A673 (cell line): ENCODE data around the gene BANK1. TPM values are rescaled to one million over a fixed set of nuclear protein-coding genes. Genes with fewer than 3 reads are reported as not detected.

Source experiments
- BruUV-seq: library from RNA; stranded (reverse); fragments of 400-500 nt; replicated peaks from 2 replicates; lab custom pipeline; 2021; lab: Mats Ljungman, UMichigan
- CTCF ChIA-PET: fragments of 300-600 bp; sonication (Branson Sonifier 250); formaldehyde crosslinking; loops from one replicate; lab custom pipeline; 2022; ENCODE audit warnings: antibody characterized with exemption; lab: Charles Lee
- POLR2A ChIA-PET: fragments of 300-600 bp; sonication (Branson Sonifier 250); formaldehyde crosslinking; loops from one replicate; lab custom pipeline; 2022; ENCODE audit warnings: antibody characterized with exemption; ENCODE audit not compliant: low non-redundant PET; lab: Charles Lee
- DNase-seq: peaks from one replicate; pipeline ENCODE4 v3.0.0-alpha.2; 2015; ENCODE audit warnings: low spot score
- H3K27ac ChIP-seq: fragments of 200-600 bp; sonication (generic); 2 replicates; pipeline ENCODE4 v1.5.1; 2016; ENCODE audit warnings: mixed run types, low read depth, mild to moderate bottlenecking, mixed read lengths, antibody characterized with exemption, low read length; ENCODE audit not compliant: poor library complexity, severe bottlenecking
- H3K27me3 ChIP-seq: fragments of 200-600 bp; sonication (generic); replicated peaks from 2 replicates; pipeline ENCODE4 v1.6.1; 2017; ENCODE audit warnings: mixed run types, low read depth, mild to moderate bottlenecking, mixed read lengths, antibody characterized with exemption, low read length; ENCODE audit not compliant: insufficient read depth, poor library complexity
- H3K36me3 ChIP-seq: fragments of 200-600 bp; sonication (generic); 2 replicates; pipeline ENCODE4 v1.6.1; 2016; ENCODE audit warnings: mixed run types, mild to moderate bottlenecking, mixed read lengths, antibody characterized with exemption, low read length; ENCODE audit not compliant: insufficient read depth, poor library complexity, severe bottlenecking
- H3K4me1 ChIP-seq: fragments of 200-600 bp; sonication (generic); 2 replicates; pipeline ENCODE4 v1.6.1; 2017; ENCODE audit warnings: mixed run types, mild to moderate bottlenecking, mixed read lengths, antibody characterized with exemption, low read length; ENCODE audit not compliant: insufficient read depth, poor library complexity, severe bottlenecking
- H3K4me3 ChIP-seq: fragments of 200-600 bp; sonication (generic); 2 replicates; pipeline ENCODE4 v1.5.1; 2016; ENCODE audit warnings: low read depth, mixed run types, mild to moderate bottlenecking, mixed read lengths, low read length; ENCODE audit not compliant: poor library complexity, severe bottlenecking
- H3K9me3 ChIP-seq: fragments of 200-600 bp; sonication (generic); 2 replicates; pipeline ENCODE4 v1.6.1; 2016; ENCODE audit warnings: mixed run types, low read depth, mild to moderate bottlenecking, mixed read lengths, antibody characterized with exemption, low read length; ENCODE audit not compliant: poor library complexity, severe bottlenecking
- EZH2 ChIP-seq: fragments of 200-600 bp; sonication (generic); IDR thresholded peaks from 2 replicates; pipeline ENCODE4 v1.6.1; 2017; ENCODE audit warnings: borderline replicate concordance, low read depth, mild to moderate bottlenecking, mixed read lengths, antibody characterized with exemption, low read length; ENCODE audit not compliant: poor library complexity, severe bottlenecking
- intact Hi-C: fragments of 100-400 bp; cut with micrococcal nuclease; formaldehyde crosslinking; loops from one replicate; pipeline ENCODE4 v1.10.0; 2022; ENCODE audit not compliant: unreplicated experiment
- total RNA-seq: library from RNA; stranded (reverse); gene quantifications from 2 replicates; pipeline ENCODE4 v1.2.3, GENCODE V29; 2021
- TF ChIP-seq, protein P1 (sequence below): fragments of 300-800, 200-600 bp; sonication (generic); conservative IDR thresholded peaks from 2 replicates; pipeline ENCODE4 v1.5.1; 2017; ENCODE audit warnings: low read depth, mild to moderate bottlenecking, antibody characterized with exemption, low read length, moderate library complexity, mixed read lengths

BANK1 gene
- total RNA-seq, 1 experiment from 2014 or later = not detected

DNA sequence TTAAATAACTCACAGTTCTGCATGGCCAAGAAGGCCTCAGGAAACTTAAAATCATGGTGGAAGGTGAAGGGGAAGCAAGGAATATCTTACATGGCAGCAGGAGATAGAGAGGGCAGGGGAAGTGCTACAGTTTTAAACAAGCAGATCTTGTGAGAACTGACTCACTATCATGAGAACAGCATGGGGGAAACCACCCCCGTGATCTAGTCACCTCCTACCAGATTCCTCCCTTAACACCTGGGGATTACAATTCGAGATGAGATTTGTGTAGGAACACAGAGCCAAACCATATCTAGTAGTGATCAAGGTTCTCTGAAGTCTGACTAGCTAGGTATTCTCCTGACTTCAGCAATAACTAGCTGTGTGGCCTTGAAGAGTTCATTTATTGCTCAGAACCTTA is 56.0 kb downstream of the BANK1 start:
- no TSS peak for BruUV-seq
- Histone ChIP-seq H3K4me1 (no peaks in the 10 kb centered on the region), H3K36me3 (no peaks in the 10 kb centered on the region), H3K4me3 (no peak overlapping the region), H3K27me3 (no peaks in the 10 kb centered on the region), H3K27ac (no peak overlapping the region), H3K9me3 (no peaks in the 10 kb centered on the region)
- DNase-seq = no peak
- ChIA-PET POLR2A (no interaction called here), CTCF (no interaction called here)
- intact Hi-C loops = no loop called here
- TF ChIP-seq, protein P1, sequence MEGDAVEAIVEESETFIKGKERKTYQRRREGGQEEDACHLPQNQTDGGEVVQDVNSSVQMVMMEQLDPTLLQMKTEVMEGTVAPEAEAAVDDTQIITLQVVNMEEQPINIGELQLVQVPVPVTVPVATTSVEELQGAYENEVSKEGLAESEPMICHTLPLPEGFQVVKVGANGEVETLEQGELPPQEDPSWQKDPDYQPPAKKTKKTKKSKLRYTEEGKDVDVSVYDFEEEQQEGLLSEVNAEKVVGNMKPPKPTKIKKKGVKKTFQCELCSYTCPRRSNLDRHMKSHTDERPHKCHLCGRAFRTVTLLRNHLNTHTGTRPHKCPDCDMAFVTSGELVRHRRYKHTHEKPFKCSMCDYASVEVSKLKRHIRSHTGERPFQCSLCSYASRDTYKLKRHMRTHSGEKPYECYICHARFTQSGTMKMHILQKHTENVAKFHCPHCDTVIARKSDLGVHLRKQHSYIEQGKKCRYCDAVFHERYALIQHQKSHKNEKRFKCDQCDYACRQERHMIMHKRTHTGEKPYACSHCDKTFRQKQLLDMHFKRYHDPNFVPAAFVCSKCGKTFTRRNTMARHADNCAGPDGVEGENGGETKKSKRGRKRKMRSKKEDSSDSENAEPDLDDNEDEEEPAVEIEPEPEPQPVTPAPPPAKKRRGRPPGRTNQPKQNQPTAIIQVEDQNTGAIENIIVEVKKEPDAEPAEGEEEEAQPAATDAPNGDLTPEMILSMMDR = no peak
- no peak for TF ChIP-seq EZH2

DNA sequence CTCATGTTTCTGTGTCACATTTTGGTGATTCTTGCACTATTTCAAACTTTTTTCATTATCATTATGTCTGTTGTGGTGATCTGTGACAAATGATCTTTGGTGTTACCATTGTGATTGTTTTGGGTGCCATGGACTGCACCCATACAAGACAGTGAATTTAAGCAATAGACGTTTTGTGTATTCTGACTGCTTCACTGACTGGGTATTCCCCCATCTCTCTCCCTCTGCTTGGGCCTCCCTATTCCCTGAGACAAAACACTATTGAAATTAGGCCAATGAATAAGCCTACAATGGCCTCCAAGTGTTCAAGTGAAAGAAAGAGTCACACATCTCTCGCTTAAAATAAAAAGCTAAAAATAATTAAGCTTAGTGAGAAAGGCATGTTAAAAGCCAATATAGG is 60.2 kb downstream of the BANK1 start:
- H3K36me3 ChIP-seq = no peaks in the 10 kb centered on the region
- no peaks in the 10 kb centered on the region for H3K9me3 ChIP-seq
- H3K27me3 ChIP-seq = no peaks in the 10 kb centered on the region
- H3K4me1 ChIP-seq = no peaks in the 10 kb centered on the region
- no peak overlapping the region for H3K4me3 ChIP-seq
- no peak for DNase-seq
- no peak for TF ChIP-seq EZH2
- TF ChIP-seq, protein P1 = no peak
- H3K27ac ChIP-seq = no peak overlapping the region
- intact Hi-C loops = no loop called here
- CTCF ChIA-PET = interaction anchor here (0.6 kb wide), 1 partner anchor 450 kb away, joined by 3 read pairs; no protein-coding TSS in a partner anchor
- no TSS peak for BruUV-seq
- POLR2A ChIA-PET = no interaction called here

DNA sequence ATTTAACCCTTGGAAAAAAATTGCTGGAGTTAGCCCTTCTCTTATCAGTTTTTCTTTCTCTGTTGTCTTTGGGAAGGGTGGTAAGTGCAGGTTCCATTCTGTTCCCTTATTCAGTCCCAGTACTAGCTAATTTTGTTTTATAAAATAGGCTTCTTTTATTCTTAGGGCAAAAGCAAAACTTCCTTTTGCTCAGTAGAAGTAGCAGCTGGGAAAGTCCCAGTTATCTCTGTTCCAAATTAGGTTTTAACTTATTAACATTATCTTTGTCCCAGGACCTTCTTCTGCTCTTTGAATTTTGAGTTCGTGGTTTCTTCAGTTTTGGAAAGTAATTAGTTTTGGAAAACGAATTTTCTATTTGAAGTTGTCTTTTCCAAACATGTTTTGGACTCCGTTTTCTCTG is 61.1 kb downstream of the BANK1 start:
- H3K27me3 ChIP-seq = no peaks in the 10 kb centered on the region
- TF ChIP-seq, protein P1 = no peak
- TF ChIP-seq EZH2 = no peak
- H3K36me3 ChIP-seq = no peaks in the 10 kb centered on the region
- ChIA-PET POLR2A (no interaction called here), CTCF (no interaction called here)
- no TSS peak for BruUV-seq
- H3K9me3 ChIP-seq = no peaks in the 10 kb centered on the region
- no peaks in the 10 kb centered on the region for H3K4me1 ChIP-seq
- DNase-seq = no peak
- no peak overlapping the region for H3K27ac ChIP-seq
- intact Hi-C loops = no loop called here
- H3K4me3 ChIP-seq = no peak overlapping the region
